HCT116 (cell line): ENCODE measurements around the gene TGOLN2. TPM values are rescaled to one million over a fixed set of nuclear protein-coding genes. Genes with fewer than 3 reads are reported as not detected.

ENCODE experiments used
- ATAC-seq: fragments of 200-7000 bp; cut with Tn5 transposase; 2 replicates; pipeline ENCODE4 v1.9.1; 2020; ENCODE audit warnings: mild to moderate bottlenecking, moderate library complexity
- BruUV-seq: library from RNA; stranded (reverse); fragments of 400-500 nt; replicated peaks from 2 replicates; lab custom pipeline; 2021; lab: Mats Ljungman, UMichigan
- CTCF ChIA-PET: fragments of 300-600 bp; sonication (Branson Sonifier 250); formaldehyde crosslinking; loops from one replicate; lab custom pipeline; 2021; ENCODE audit warnings: antibody characterized with exemption; lab: Charles Lee
- POLR2A ChIA-PET: fragments of 300-600, 350-600 bp; sonication (Branson Sonifier 250); formaldehyde crosslinking; loops from one replicate; lab custom pipeline; 2021; ENCODE audit warnings: antibody characterized with exemption; lab: Charles Lee
- RAD21 ChIA-PET, 2 experiments: fragments of 300-600 bp; sonication (Branson Sonifier 250); formaldehyde crosslinking; loops; one replicate each; lab custom pipeline; 2023; ENCODE audit warnings: low total read pairs in 2 of 2; ENCODE audit not compliant: uncharacterized antibody in 2 of 2, unreplicated experiment in 2 of 2, low non-redundant PET in 1 of 2; lab: Charles Lee
- DNase-seq: peaks from one replicate; pipeline ENCODE4 v3.0.0-alpha.2; 2010; ENCODE audit warnings: low read depth, low spot score
- H2AFZ ChIP-seq: fragments of 200-600 bp; shearing (Covaris generic), sonication (generic); 2 replicates; pipeline ENCODE4 v1.6.1; 2017; ENCODE audit warnings: low read depth, mixed run types, mixed read lengths, antibody characterized with exemption, low read length; ENCODE audit not compliant: poor library complexity, severe bottlenecking
- H3K27ac ChIP-seq: 2 replicates; pipeline ENCODE4 v1.5.1; 2012; ENCODE audit warnings: low read depth, low read length
- H3K27me3 ChIP-seq: fragments of 200-600 bp; sonication (generic); 2 replicates; pipeline ENCODE4 v1.6.1; 2016; ENCODE audit warnings: mixed run types, low read length, mixed read lengths; ENCODE audit not compliant: insufficient read depth
- H3K36me3 ChIP-seq, 2 experiments: fragments of 200-500 bp in 1 of 2; fragments of 200-600 bp in 1 of 2; sonication (Bioruptor generic) in 1 of 2; sonication (generic) in 1 of 2; 2 replicates each; pipeline versions ENCODE4 v1.5.1 to v1.6.1; 2014 to 2016; ENCODE audit warnings: low read length in 2 of 2, inconsistent platforms in 1 of 2, mixed read lengths in 1 of 2, mixed run types in 1 of 2; ENCODE audit not compliant: insufficient read depth in 2 of 2, control insufficient read depth in 1 of 2
- H3K4me1 ChIP-seq, 2 experiments: fragments of 200-600 bp in 1 of 2; sonication (generic) in 1 of 2; 2 replicates each; pipeline versions ENCODE4 v1.5.1 to v1.6.1; 2012 to 2017; ENCODE audit warnings: low read length in 2 of 2, inconsistent platforms in 1 of 2, mild to moderate bottlenecking in 1 of 2, mixed read lengths in 1 of 2, mixed run types in 1 of 2, moderate library complexity in 1 of 2; ENCODE audit not compliant: insufficient read depth in 2 of 2, control insufficient read depth in 1 of 2
- H3K4me2 ChIP-seq: fragments of 200-600 bp; sonication (generic); 2 replicates; pipeline ENCODE4 v1.6.1; 2017; ENCODE audit warnings: mixed run types, low read length, mixed read lengths
- H3K4me3 ChIP-seq, 2 experiments: fragments of 200-600 bp in 1 of 2; sonication (generic) in 1 of 2; replicated peaks in 1 of 2; 2 replicates each; pipeline ENCODE4 v1.5.1; 2011 to 2016; ENCODE audit warnings: low read length in 2 of 2, control low read depth in 1 of 2, low read depth in 1 of 2, mild to moderate bottlenecking in 1 of 2, mixed read lengths in 1 of 2, mixed run types in 1 of 2
- H3K79me2 ChIP-seq: fragments of 200-600 bp; sonication (generic); 2 replicates; pipeline ENCODE4 v1.6.1; 2017; ENCODE audit warnings: mild to moderate bottlenecking, mixed run types, low read length, moderate library complexity, mixed read lengths; ENCODE audit not compliant: insufficient read depth
- H3K9ac ChIP-seq: fragments of 200-600 bp; sonication (generic); 2 replicates; pipeline ENCODE4 v1.6.1; 2016; ENCODE audit warnings: low read length, mixed read lengths
- H3K9me2 ChIP-seq: fragments of 200-600 bp; sonication (generic), shearing (Covaris generic); 2 replicates; pipeline ENCODE4 v1.6.1; 2017; ENCODE audit warnings: mixed run types, mild to moderate bottlenecking, moderate library complexity; ENCODE audit not compliant: insufficient read depth
- H3K9me3 ChIP-seq, 2 experiments: fragments of 200-500 bp in 1 of 2; fragments of 200-600 bp in 1 of 2; sonication (Bioruptor generic) in 1 of 2; sonication (generic) in 1 of 2; 2 replicates each; pipeline ENCODE4 v1.6.1; 2014 to 2017; ENCODE audit warnings: low read length in 2 of 2, mixed read lengths in 2 of 2, inconsistent platforms in 1 of 2, low read depth in 1 of 2, mild to moderate bottlenecking in 1 of 2, mixed run types in 1 of 2, moderate library complexity in 1 of 2; ENCODE audit not compliant: control insufficient read depth in 1 of 2, insufficient read depth in 1 of 2
- H4K20me1 ChIP-seq: fragments of 200-600 bp; sonication (generic), shearing (Covaris generic); 2 replicates; pipeline ENCODE4 v1.6.1; 2017; ENCODE audit warnings: mixed run types, mild to moderate bottlenecking, moderate library complexity; ENCODE audit not compliant: insufficient read depth
- ELF1 ChIP-seq: IDR thresholded peaks from 2 replicates; pipeline ENCODE4 v1.6.1; 2012; ENCODE audit warnings: low read depth, borderline replicate concordance
- EZH2phosphoT487 ChIP-seq: fragments of 200-600 bp; IDR thresholded peaks from 2 replicates; pipeline ENCODE4 v1.6.1; 2018; ENCODE audit warnings: antibody characterized with exemption, borderline replicate concordance
- FOSL1 ChIP-seq: IDR thresholded peaks from 2 replicates; pipeline ENCODE4 v1.6.1; 2012; ENCODE audit warnings: low read depth
- POLR2AphosphoS5 ChIP-seq: IDR thresholded peaks from 2 replicates; pipeline ENCODE4 v1.6.1; 2011; ENCODE audit warnings: mild to moderate bottlenecking, low read depth, low read length, moderate library complexity
- SP1 ChIP-seq: IDR thresholded peaks from 2 replicates; pipeline ENCODE4 v1.6.1; 2012; ENCODE audit warnings: low read depth
- SRF ChIP-seq: IDR thresholded peaks from 2 replicates; pipeline ENCODE4 v1.6.1; 2012; ENCODE audit warnings: low read depth
- YY1 ChIP-seq: IDR thresholded peaks from 2 replicates; pipeline ENCODE4 v1.6.1; 2011; ENCODE audit warnings: low read length, low read depth, moderate library complexity, mild to moderate bottlenecking; ENCODE audit not compliant: insufficient replicate concordance; ENCODE audit errors: extremely low read depth
- intact Hi-C: fragments of 100-400 bp; cut with micrococcal nuclease; formaldehyde crosslinking; loops from 2 replicates; pipeline ENCODE4 v1.10.0; 2022
- total RNA-seq: library from RNA; stranded (reverse); gene quantifications from one replicate; pipeline ENCODE4 v1.2.1, GENCODE V29; 2021; ENCODE audit not compliant: unreplicated experiment
- TF ChIP-seq, protein P1 (sequence below): IDR thresholded peaks from 2 replicates; pipeline ENCODE4 v1.6.1; 2012; ENCODE audit warnings: low read depth

The TGOLN2 gene
- total RNA-seq, 1 experiment from 2014 or later: 43.2 TPM

DNA sequence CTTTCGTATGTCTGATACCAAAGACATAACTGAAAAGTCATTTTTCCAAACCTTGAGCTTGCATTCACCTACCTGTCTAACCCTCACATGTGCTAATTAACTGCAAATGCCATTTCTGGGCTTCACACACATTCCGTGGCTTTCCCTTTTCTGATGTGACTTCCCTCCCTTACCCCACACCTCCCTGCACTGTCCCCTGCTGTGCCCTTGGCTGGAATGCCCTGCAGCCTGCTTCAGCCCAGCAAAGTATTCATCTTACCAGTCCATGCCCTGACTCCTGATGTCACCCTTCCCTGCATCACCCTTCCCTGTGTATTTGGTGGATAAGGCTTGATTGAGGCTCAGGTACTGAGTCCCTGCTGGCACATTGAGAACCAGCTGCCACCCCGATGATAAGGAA lies 14.4 kb upstream of the TGOLN2 start:
- Histone ChIP-seq H3K79me2 (no peaks in the 10 kb centered on the region), H3K4me2 (no peak overlapping the region), H3K9me2 (no peaks in the 10 kb centered on the region), H3K27me3 (no peaks in the 10 kb centered on the region), H3K4me1 (no peaks in the 10 kb centered on the region), H3K9me3 (no peaks in the 10 kb centered on the region), H3K27ac (no peak overlapping the region), H3K4me3 (no peak overlapping the region), H3K9ac (no peak overlapping the region), H2AFZ (no peak overlapping the region), H4K20me1 (no peaks in the 10 kb centered on the region), H3K36me3 (peaks cover 4 to 16% of the 10 kb centered on the region in 2 experiments; a peak in 2 of 4 replicates)
- no peak for TF ChIP-seq EZH2phosphoT487
- no peak for TF ChIP-seq YY1
- no peak for TF ChIP-seq ELF1
- TF ChIP-seq POLR2AphosphoS5: no peak
- TF ChIP-seq SRF: no peak
- no peak for TF ChIP-seq FOSL1
- TF ChIP-seq, protein P1, sequence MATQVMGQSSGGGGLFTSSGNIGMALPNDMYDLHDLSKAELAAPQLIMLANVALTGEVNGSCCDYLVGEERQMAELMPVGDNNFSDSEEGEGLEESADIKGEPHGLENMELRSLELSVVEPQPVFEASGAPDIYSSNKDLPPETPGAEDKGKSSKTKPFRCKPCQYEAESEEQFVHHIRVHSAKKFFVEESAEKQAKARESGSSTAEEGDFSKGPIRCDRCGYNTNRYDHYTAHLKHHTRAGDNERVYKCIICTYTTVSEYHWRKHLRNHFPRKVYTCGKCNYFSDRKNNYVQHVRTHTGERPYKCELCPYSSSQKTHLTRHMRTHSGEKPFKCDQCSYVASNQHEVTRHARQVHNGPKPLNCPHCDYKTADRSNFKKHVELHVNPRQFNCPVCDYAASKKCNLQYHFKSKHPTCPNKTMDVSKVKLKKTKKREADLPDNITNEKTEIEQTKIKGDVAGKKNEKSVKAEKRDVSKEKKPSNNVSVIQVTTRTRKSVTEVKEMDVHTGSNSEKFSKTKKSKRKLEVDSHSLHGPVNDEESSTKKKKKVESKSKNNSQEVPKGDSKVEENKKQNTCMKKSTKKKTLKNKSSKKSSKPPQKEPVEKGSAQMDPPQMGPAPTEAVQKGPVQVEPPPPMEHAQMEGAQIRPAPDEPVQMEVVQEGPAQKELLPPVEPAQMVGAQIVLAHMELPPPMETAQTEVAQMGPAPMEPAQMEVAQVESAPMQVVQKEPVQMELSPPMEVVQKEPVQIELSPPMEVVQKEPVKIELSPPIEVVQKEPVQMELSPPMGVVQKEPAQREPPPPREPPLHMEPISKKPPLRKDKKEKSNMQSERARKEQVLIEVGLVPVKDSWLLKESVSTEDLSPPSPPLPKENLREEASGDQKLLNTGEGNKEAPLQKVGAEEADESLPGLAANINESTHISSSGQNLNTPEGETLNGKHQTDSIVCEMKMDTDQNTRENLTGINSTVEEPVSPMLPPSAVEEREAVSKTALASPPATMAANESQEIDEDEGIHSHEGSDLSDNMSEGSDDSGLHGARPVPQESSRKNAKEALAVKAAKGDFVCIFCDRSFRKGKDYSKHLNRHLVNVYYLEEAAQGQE: no peak
- no peak for TF ChIP-seq SP1
- ChIA-PET CTCF (no interaction called here), POLR2A (no interaction called here), RAD21 (no interaction called here)
- ATAC-seq (peak; percentile 16; the same call in 1 of the 2 replicates), DNase-seq (no peak)
- BruUV-seq: no TSS peak
- intact Hi-C loops: no loop called here
